Measurements from ENCODE around the gene SLC13A2. TPM values are rescaled to one million over a fixed set of nuclear protein-coding genes. Genes with fewer than 3 reads are reported as not detected.
A peak's percentile ranks its signal among the peaks of the same experiment; 100 is the strongest.

The SLC13A2 gene
- total and polyA plus RNA-seq, 9 of the 15 experiments (the other 6 are each of a cell fraction or from before 2014, with no cell fraction given): 0.13 TPM; not detected in 8

DNA sequence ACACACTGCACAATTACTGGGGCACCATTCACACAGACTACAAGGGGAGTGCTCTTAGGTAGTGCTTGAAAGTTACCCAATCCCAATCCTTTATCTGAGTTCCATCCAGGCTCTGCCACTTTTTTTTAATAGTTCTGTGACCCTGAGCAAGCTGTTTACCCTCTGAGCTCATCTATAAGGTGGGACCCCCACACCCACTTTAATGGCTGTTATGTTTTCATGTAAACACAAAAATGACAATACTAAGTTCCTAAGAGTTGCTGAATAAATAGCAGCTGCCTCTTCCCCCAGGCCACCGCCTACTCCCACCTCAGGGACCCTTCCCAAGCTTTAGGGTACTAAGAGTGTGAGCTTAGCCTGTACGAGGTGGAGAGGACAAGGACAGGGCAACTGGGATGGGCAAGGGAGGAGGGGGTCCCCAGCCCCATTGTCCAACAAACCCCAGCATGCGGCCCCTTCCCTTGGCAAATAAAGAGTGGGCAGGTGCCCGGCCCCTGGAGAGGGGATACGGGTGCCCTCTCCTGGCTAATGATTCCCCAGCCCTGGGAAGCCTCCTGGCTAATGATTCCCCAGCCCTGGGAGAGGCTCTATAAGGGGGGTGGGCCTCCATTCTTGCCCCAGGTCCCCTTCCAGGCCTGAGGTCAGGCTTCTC, 14.6 kb downstream of the SLC13A2 start:
- FAIRE-seq (no peak), DNase-seq (ENCODE audit: extremely low read depth in 1 of 4, low spot score in 3 of 4) (no peak), ATAC-seq (no peak)
- no peaks in the 10 kb centered on the region for H3K9me1 ChIP-seq (ENCODE audit: control insufficient read depth, insufficient read depth, low read length)
- 0% methylated on average over 5 of the region's 5 CpGs for WGBS (ENCODE audit: insufficient coverage, low coverage, missing lambda C conversion rate)
- H2AFZ ChIP-seq (ENCODE audit: low read depth, low read length): no peak overlapping the region
- ChIA-PET POLR2A (interaction anchor here (0.5 to 1.4 kb wide), 3 partner anchors 10 to 83 kb away, joined by 3 read pairs; no protein-coding TSS in a partner anchor), CTCF (ENCODE audit: low intra/inter-chr PET ratio) (no interaction called here)
- H4K20me1 ChIP-seq (replicated peaks; ENCODE audit: control insufficient read depth, insufficient read depth, low read length): 0 out of 2 replicates have a peak, but pooled peaks cover 8% of the 10 kb centered on the region
- H3K27ac ChIP-seq (ENCODE audit: extremely low read depth, low read depth, low read length): no peak overlapping the region
- intact Hi-C loops (cut with micrococcal nuclease) (no loop called here), in situ Hi-C loops (cut with MboI) (no loop called here)
- H3K9ac ChIP-seq (ENCODE audit: insufficient read depth in 1 of 2, low read depth in 2 of 2, low read length in 2 of 2): no peak overlapping the region
- H3K36me3 ChIP-seq (ENCODE audit: control insufficient read depth, insufficient read depth, low read length): no peaks in the 10 kb centered on the region
- H3K4me2 ChIP-seq (ENCODE audit: insufficient read depth, low read length): no peak overlapping the region
- H3K4me3 ChIP-seq: no peak overlapping the region
- BruUV-seq (replicated peaks): no TSS peak
- H3K27me3 ChIP-seq (ENCODE audit: control insufficient read depth in 2 of 2, insufficient read depth in 2 of 2, low read length in 2 of 2): peaks cover 9 to 72% of the 10 kb centered on the region in 2 experiments; a peak in 4 of 5 replicates
- TF ChIP-seq RFX7 (CRISPR knock-in tag; IDR thresholded peaks at IDR 0.05) (no peak), RAD21 (CRISPR knock-in tag; conservative IDR thresholded peaks at IDR 0.05 in 1 of 2, IDR thresholded peaks at IDR 0.05 in 1 of 2) (0 out of 4 replicates have a peak, but pooled peaks of 1 of the 2 experiments have one; percentile 3), ZNF699 (CRISPR knock-in tag; IDR thresholded peaks at IDR 0.05; ENCODE audit: insufficient replicate concordance) (no peak)
- H3K79me2 ChIP-seq (ENCODE audit: control insufficient read depth, insufficient read depth, low read length): no peaks in the 10 kb centered on the region
- H3K9me3 ChIP-seq (replicated peaks; ENCODE audit: control insufficient read depth, insufficient read depth, low read depth, low read length): no peaks in the 10 kb centered on the region
- no peaks in the 10 kb centered on the region; a peak in 1 of 5 replicates for H3K4me1 ChIP-seq (replicated peaks in 1 of 2; ENCODE audit: control insufficient read depth in 2 of 2, insufficient read depth in 2 of 2, low read length in 2 of 2)
